Mesothelial cell of epicardium (in vitro differentiated cells): ENCODE data around the gene USP31. TPM values are rescaled to one million over a fixed set of nuclear protein-coding genes. Genes with fewer than 3 reads are reported as not detected.

Source experiments
- DNase-seq, 2 experiments: peaks; one replicate each; pipeline ENCODE4 v3.0.0; 2021; ENCODE audit warnings: low spot score in 2 of 2; ENCODE audit not compliant: unreplicated experiment in 2 of 2
- H3K27ac Mint-ChIP-seq: 2 replicates; pipeline ENCODE4 v1.8.0; 2021; ENCODE audit warnings: mixed read lengths
- H3K27me3 Mint-ChIP-seq: 2 replicates; pipeline ENCODE4 v1.8.0; 2021; ENCODE audit warnings: low read depth, mixed read lengths
- H3K36me3 Mint-ChIP-seq: 2 replicates; pipeline ENCODE4 v1.8.0; 2021; ENCODE audit warnings: mixed read lengths
- H3K4me1 Mint-ChIP-seq: 2 replicates; pipeline ENCODE4 v1.8.0; 2021; ENCODE audit warnings: mixed read lengths
- H3K4me3 Mint-ChIP-seq: 2 replicates; pipeline ENCODE4 v1.8.0; 2021; ENCODE audit warnings: mild to moderate bottlenecking, moderate library complexity, mixed read lengths
- H3K9me3 Mint-ChIP-seq: 2 replicates; pipeline ENCODE4 v1.8.0; 2021; ENCODE audit warnings: mixed read lengths
- CTCF ChIP-seq: fragments of 200-600 bp; sonication (generic); IDR thresholded peaks from one replicate; pipeline ENCODE4 v1.5.0; 2021; ENCODE audit warnings: antibody characterized with exemption; ENCODE audit not compliant: unreplicated experiment
- total RNA-seq: library from RNA; stranded (reverse); gene quantifications from 3 replicates; pipeline ENCODE4 v1.2.1, GENCODE V29; 2021

The USP31 gene
- total RNA-seq, 1 donor from 2014 or later: 13.7 TPM

GRCh38 chr16:23068079-23068736 is 81.0 kb downstream of the USP31 start:
- no peak overlapping the region for H3K4me3 Mint-ChIP-seq
- H3K36me3 Mint-ChIP-seq: peaks cover 13% of the 10 kb centered on the region
- H3K4me1 Mint-ChIP-seq: no peaks in the 10 kb centered on the region
- TF ChIP-seq CTCF: no peak
- H3K9me3 Mint-ChIP-seq: no peaks in the 10 kb centered on the region
- no peak for DNase-seq
- no peaks in the 10 kb centered on the region for H3K27me3 Mint-ChIP-seq
- H3K27ac Mint-ChIP-seq: no peak overlapping the region

- H3K36me3 Mint-ChIP-seq: peaks cover 11% of the 10 kb centered on the region
- no peak for TF ChIP-seq CTCF
- no peak overlapping the region for H3K27ac Mint-ChIP-seq
- DNase-seq: no peak
- H3K9me3 Mint-ChIP-seq: no peaks in the 10 kb centered on the region
- H3K27me3 Mint-ChIP-seq: no peaks in the 10 kb centered on the region
- H3K4me3 Mint-ChIP-seq: no peak overlapping the region
- H3K4me1 Mint-ChIP-seq: no peaks in the 10 kb centered on the region
These were observed 82.6 kb downstream of the USP31 start for GRCh38 chr16:23066676-23067075.

GRCh38 chr16:23064639-23065038 is 84.6 kb downstream of the USP31 start:
- H3K9me3 Mint-ChIP-seq: no peaks in the 10 kb centered on the region
- DNase-seq: no peak
- H3K27me3 Mint-ChIP-seq: peaks cover 4% of the 10 kb centered on the region
- H3K27ac Mint-ChIP-seq: no peak overlapping the region
- no peaks in the 10 kb centered on the region for H3K4me1 Mint-ChIP-seq
- H3K36me3 Mint-ChIP-seq: peaks cover 11% of the 10 kb centered on the region
- H3K4me3 Mint-ChIP-seq: no peak overlapping the region
- TF ChIP-seq CTCF: no peak

GRCh38 chr16:23062524-23062923 is 86.7 kb downstream of the USP31 start:
- Mint-ChIP-seq H3K4me1 (no peaks in the 10 kb centered on the region), H3K4me3 (no peak overlapping the region), H3K36me3 (peaks cover under 1% of the 10 kb centered on the region), H3K9me3 (no peaks in the 10 kb centered on the region), H3K27me3 (peaks cover 9% of the 10 kb centered on the region), H3K27ac (no peak overlapping the region)
- TF ChIP-seq CTCF: no peak
- no peak for DNase-seq

- no peak for TF ChIP-seq CTCF
- Mint-ChIP-seq H3K4me3 (no peak overlapping the region), H3K27ac (no peak overlapping the region), H3K9me3 (peaks cover 2% of the 10 kb centered on the region), H3K4me1 (no peaks in the 10 kb centered on the region), H3K27me3 (peaks cover 16% of the 10 kb centered on the region), H3K36me3 (no peaks in the 10 kb centered on the region)
- no peak for DNase-seq
These were observed 87.6 kb downstream of the USP31 start for GRCh38 chr16:23061669-23062068.
